Neutrophil (primary cell): Measurements from ENCODE around the gene ZNF581.

Experiments used
- H3K27ac ChIP-seq: fragments of 200-600 bp; sonication (generic); 2 replicates; pipeline ENCODE4 v1.5.1; 2016; ENCODE audit warnings: mild to moderate bottlenecking, moderate library complexity
- H3K27me3 ChIP-seq: fragments of 200-600 bp; sonication (generic); 2 replicates; pipeline ENCODE4 v1.6.0; 2016; ENCODE audit warnings: mild to moderate bottlenecking
- H3K36me3 ChIP-seq: fragments of 200-600 bp; sonication (generic); 2 replicates; pipeline ENCODE4 v1.5.1; 2017
- H3K4me1 ChIP-seq, 2 experiments: fragments of 200-600 bp in 1 of 2; sonication (generic) in 1 of 2; 1 replicate in 1 of 2; 2 replicates in 1 of 2; pipeline versions ENCODE4 v1.5.1 to v1.6.1; 2013 to 2016; ENCODE audit warnings: low read depth in 1 of 2, low read length in 1 of 2, mild to moderate bottlenecking in 1 of 2, moderate library complexity in 1 of 2; ENCODE audit not compliant: control insufficient read depth in 1 of 2, insufficient read depth in 1 of 2
- H3K4me3 ChIP-seq, 2 experiments: fragments of 200-600 bp in 1 of 2; sonication (generic) in 1 of 2; 1 replicate in 1 of 2; 2 replicates in 1 of 2; pipeline ENCODE4 v1.5.1; 2013 to 2016; ENCODE audit warnings: low read depth in 1 of 2, low read length in 1 of 2, mild to moderate bottlenecking in 1 of 2, moderate library complexity in 1 of 2
- H3K9me3 ChIP-seq: fragments of 200-600 bp; sonication (generic); 2 replicates; pipeline ENCODE4 v1.5.1; 2016
- TF ChIP-seq, protein P1 (sequence below): fragments of 200-600 bp; sonication (generic); IDR thresholded peaks from 2 replicates; pipeline ENCODE4 v1.5.1; 2016; ENCODE audit warnings: antibody characterized with exemption

Gene ZNF581

DNA sequence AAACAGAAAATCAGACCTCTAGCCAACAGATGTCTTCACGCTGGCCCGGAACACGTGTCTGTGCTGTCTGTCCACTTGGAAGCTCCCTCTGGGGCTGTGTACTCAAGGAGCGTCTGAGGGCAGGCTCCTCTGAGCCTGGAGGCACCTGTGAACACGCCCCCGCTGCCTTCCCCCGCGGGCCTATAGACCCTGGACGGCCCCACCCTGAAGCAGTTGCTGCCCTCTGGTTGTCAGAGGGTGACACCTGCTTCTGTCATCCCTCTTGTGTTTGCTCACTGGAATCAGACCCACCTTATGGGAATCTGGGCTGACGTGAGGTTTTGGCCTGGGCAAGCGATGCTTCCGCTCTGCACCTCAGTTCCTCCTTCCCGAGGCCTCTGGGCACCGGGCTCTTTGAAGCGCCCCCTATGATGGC is 50.8 kb downstream of the ZNF581 start:
- H3K27ac ChIP-seq = no peak overlapping the region
- H3K9me3 ChIP-seq = no peaks in the 10 kb centered on the region
- no peaks in the 10 kb centered on the region for H3K27me3 ChIP-seq
- TF ChIP-seq, protein P1, sequence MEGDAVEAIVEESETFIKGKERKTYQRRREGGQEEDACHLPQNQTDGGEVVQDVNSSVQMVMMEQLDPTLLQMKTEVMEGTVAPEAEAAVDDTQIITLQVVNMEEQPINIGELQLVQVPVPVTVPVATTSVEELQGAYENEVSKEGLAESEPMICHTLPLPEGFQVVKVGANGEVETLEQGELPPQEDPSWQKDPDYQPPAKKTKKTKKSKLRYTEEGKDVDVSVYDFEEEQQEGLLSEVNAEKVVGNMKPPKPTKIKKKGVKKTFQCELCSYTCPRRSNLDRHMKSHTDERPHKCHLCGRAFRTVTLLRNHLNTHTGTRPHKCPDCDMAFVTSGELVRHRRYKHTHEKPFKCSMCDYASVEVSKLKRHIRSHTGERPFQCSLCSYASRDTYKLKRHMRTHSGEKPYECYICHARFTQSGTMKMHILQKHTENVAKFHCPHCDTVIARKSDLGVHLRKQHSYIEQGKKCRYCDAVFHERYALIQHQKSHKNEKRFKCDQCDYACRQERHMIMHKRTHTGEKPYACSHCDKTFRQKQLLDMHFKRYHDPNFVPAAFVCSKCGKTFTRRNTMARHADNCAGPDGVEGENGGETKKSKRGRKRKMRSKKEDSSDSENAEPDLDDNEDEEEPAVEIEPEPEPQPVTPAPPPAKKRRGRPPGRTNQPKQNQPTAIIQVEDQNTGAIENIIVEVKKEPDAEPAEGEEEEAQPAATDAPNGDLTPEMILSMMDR = no peak
- peaks cover 100% of the 10 kb centered on the region for H3K36me3 ChIP-seq
- H3K4me3 ChIP-seq = no peak overlapping the region
- no peaks in the 10 kb centered on the region for H3K4me1 ChIP-seq

DNA sequence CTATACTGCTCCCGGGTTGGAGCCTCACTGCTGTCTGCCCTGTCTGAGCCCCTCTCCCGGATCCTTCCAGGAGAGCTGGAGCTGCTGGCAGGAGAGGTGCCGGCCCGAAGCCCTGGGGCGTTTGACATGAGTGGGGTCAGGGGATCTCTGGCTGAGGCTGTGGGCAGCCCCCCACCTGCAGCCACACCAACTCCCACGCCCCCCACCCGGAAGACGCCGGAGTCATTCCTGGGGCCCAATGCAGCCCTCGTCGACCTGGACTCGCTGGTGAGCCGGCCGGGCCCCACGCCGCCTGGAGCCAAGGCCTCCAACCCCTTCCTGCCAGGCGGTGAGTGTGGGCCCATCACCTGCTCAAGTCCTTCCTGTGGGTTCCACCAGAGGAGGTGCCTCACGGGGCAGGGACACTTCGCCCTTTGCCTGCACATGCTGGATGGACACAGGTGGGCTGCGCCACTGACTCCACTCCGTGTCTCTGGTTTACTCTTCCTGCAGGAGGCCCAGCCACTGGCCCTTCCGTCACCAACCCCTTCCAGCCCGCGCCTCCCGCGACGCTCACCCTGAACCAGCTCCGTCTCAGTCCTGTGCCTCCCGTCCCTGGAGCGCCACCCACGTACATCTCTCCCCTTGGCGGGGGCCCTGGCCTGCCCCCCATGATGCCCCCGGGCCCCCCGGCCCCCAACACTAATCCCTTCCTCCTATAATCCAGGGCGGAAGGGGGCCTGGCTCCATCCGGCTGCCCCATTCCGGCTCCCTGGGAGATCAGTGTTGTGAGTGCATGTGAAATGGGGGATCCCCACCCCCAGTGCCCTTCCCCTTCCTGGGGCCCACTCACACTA is 51.4 kb downstream of the ZNF581 start:
- no peaks in the 10 kb centered on the region for H3K4me1 ChIP-seq
- TF ChIP-seq, protein P1 = no peak
- H3K27ac ChIP-seq = no peak overlapping the region
- H3K27me3 ChIP-seq = no peaks in the 10 kb centered on the region
- peaks cover 100% of the 10 kb centered on the region for H3K36me3 ChIP-seq
- no peaks in the 10 kb centered on the region for H3K9me3 ChIP-seq
- no peak overlapping the region for H3K4me3 ChIP-seq
